ENCODE results near the gene UNC80.

UNC80 gene

DNA sequence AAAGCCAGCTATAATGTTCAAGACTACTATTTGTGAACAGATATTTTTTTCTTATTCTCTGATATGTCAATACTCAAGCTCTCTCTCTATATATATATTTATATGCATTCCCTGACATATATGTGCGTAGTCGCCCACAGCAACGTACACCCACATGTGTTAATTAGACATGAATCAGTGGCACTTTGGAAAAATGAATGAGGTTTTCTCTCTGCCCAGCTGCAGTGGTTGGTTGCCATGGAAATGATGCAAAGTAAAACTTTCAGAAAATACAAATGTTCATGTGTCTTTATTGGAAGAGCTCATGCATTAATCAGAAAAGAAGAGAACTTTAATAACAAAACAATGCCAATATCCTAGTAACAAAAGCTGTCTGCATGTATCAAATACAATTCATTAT, 34.7 kb downstream of the UNC80 start:
- Histone ChIP-seq H3K27ac (ENCODE audit: low read depth in 2 of 2, low read length in 2 of 2) (no peak overlapping the region), H3K4me3 (ENCODE audit: low read length in 2 of 2) (no peak overlapping the region), H3K27me3 (ENCODE audit: control insufficient read depth in 2 of 2, insufficient read depth in 2 of 2, low read length in 2 of 2) (no peaks in the 10 kb centered on the region), H3K4me1 (ENCODE audit: control insufficient read depth in 2 of 2, insufficient read depth in 2 of 2, low read length in 2 of 2) (no peaks in the 10 kb centered on the region), H3K9me3 (ENCODE audit: control insufficient read depth in 2 of 2, low read length in 2 of 2) (no peaks in the 10 kb centered on the region), H3K9ac (ENCODE audit: low read depth in 1 of 2, low read length in 2 of 2) (no peak overlapping the region), H3K36me3 (ENCODE audit: control insufficient read depth in 2 of 2, insufficient read depth in 2 of 2, low read length in 2 of 2) (no peaks in the 10 kb centered on the region)

DNA sequence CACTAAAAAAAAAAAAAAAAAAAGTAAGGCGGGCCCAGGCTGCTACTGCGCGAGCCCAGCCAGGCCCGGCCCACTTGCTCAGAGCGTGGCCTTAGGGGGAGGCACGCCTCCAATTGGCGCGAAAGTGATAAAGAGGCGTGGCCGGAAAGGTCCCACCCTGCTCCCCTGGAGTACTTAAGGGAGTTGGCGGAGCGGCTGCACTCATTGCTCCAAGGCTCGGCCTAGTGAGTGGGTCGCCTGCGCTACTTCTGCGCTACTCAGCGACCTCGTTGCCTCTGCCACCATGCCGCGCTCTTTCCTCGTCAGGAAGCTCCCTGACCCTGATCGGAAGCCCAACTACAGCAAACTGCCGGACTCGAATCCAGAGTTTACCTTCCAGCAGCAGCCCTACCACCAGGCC, 36.9 kb downstream of the UNC80 start:
- Histone ChIP-seq H3K27ac (ENCODE audit: low read depth in 2 of 2, low read length in 2 of 2) (no peak overlapping the region), H3K36me3 (ENCODE audit: control insufficient read depth in 2 of 2, insufficient read depth in 2 of 2, low read length in 2 of 2) (no peaks in the 10 kb centered on the region), H3K9ac (ENCODE audit: low read depth in 1 of 2, low read length in 2 of 2) (no peak overlapping the region), H3K9me3 (ENCODE audit: control insufficient read depth in 2 of 2, low read length in 2 of 2) (no peaks in the 10 kb centered on the region), H3K4me3 (ENCODE audit: low read length in 2 of 2) (no peak overlapping the region), H3K27me3 (ENCODE audit: control insufficient read depth in 2 of 2, insufficient read depth in 2 of 2, low read length in 2 of 2) (no peaks in the 10 kb centered on the region), H3K4me1 (ENCODE audit: control insufficient read depth in 2 of 2, insufficient read depth in 2 of 2, low read length in 2 of 2) (no peaks in the 10 kb centered on the region)

DNA sequence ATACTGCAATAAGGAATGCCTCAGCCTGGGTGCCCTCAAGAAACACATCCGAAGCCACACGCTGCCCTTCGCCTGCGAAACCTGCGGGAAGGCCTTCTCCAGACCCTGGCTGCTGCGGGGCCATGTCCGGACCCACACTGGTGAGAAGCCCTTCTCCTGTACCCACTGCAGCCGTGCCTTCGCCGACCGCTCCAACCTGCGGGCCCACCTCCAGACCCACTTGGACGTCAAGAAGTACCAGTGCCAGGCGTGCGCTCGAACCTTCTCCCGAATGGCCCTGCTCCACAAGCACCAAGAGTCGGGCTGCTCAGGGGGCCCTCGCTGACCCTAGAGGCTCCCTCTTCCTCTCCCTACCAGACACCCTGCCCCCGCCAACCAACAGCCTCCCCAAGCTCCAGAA, 37.6 kb downstream of the UNC80 start:
- H3K36me3 ChIP-seq (ENCODE audit: control insufficient read depth in 2 of 2, insufficient read depth in 2 of 2, low read length in 2 of 2): no peaks in the 10 kb centered on the region
- H3K27me3 ChIP-seq (ENCODE audit: control insufficient read depth in 2 of 2, insufficient read depth in 2 of 2, low read length in 2 of 2): no peaks in the 10 kb centered on the region
- H3K4me1 ChIP-seq (ENCODE audit: control insufficient read depth in 2 of 2, insufficient read depth in 2 of 2, low read length in 2 of 2): no peaks in the 10 kb centered on the region
- no peak overlapping the region for H3K4me3 ChIP-seq (ENCODE audit: low read length in 2 of 2)
- H3K9ac ChIP-seq (ENCODE audit: low read depth in 1 of 2, low read length in 2 of 2): no peak overlapping the region
- no peak overlapping the region for H3K27ac ChIP-seq (ENCODE audit: low read depth in 2 of 2, low read length in 2 of 2)
- no peaks in the 10 kb centered on the region for H3K9me3 ChIP-seq (ENCODE audit: control insufficient read depth in 2 of 2, low read length in 2 of 2)

GRCh38 chr2:209817844-209818271, 46.2 kb downstream of the UNC80 start:
- Histone ChIP-seq H3K27me3 (ENCODE audit: control insufficient read depth in 2 of 2, insufficient read depth in 2 of 2, low read length in 2 of 2) (no peaks in the 10 kb centered on the region), H3K9me3 (ENCODE audit: control insufficient read depth in 2 of 2, low read length in 2 of 2) (no peaks in the 10 kb centered on the region), H3K4me3 (ENCODE audit: low read length in 2 of 2) (no peak overlapping the region), H3K27ac (ENCODE audit: low read depth in 2 of 2, low read length in 2 of 2) (no peak overlapping the region), H3K36me3 (ENCODE audit: control insufficient read depth in 2 of 2, insufficient read depth in 2 of 2, low read length in 2 of 2) (no peaks in the 10 kb centered on the region), H3K4me1 (ENCODE audit: control insufficient read depth in 2 of 2, insufficient read depth in 2 of 2, low read length in 2 of 2) (no peaks in the 10 kb centered on the region), H3K9ac (ENCODE audit: low read depth in 1 of 2, low read length in 2 of 2) (no peak overlapping the region)

DNA sequence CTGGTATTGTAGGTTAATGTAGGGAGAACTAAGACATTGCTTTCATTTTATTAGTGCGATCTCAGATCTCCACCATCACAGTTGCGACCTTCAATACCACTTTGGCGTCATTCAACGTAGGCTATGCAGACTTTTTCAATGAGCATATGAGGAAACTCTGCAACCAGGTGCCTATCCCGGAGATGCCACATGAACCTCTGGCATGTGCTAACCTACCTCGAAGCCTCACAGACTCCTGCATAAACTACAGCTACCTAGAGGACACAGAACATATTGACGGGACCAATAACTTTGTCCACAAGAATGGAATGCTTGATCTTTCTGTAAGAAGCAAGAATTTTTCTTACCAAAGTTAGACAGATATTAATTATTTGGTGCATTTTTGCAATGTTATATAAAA, 47.3 kb downstream of the UNC80 start:
- H3K27me3 ChIP-seq (ENCODE audit: control insufficient read depth in 2 of 2, insufficient read depth in 2 of 2, low read length in 2 of 2): no peaks in the 10 kb centered on the region
- H3K36me3 ChIP-seq (ENCODE audit: control insufficient read depth in 2 of 2, insufficient read depth in 2 of 2, low read length in 2 of 2): no peaks in the 10 kb centered on the region
- H3K9ac ChIP-seq (ENCODE audit: low read depth in 1 of 2, low read length in 2 of 2): no peak overlapping the region
- no peak overlapping the region for H3K4me3 ChIP-seq (ENCODE audit: low read length in 2 of 2)
- H3K9me3 ChIP-seq (ENCODE audit: control insufficient read depth in 2 of 2, low read length in 2 of 2): no peaks in the 10 kb centered on the region
- no peak overlapping the region for H3K27ac ChIP-seq (ENCODE audit: low read depth in 2 of 2, low read length in 2 of 2)
- H3K4me1 ChIP-seq (ENCODE audit: control insufficient read depth in 2 of 2, insufficient read depth in 2 of 2, low read length in 2 of 2): no peaks in the 10 kb centered on the region

DNA sequence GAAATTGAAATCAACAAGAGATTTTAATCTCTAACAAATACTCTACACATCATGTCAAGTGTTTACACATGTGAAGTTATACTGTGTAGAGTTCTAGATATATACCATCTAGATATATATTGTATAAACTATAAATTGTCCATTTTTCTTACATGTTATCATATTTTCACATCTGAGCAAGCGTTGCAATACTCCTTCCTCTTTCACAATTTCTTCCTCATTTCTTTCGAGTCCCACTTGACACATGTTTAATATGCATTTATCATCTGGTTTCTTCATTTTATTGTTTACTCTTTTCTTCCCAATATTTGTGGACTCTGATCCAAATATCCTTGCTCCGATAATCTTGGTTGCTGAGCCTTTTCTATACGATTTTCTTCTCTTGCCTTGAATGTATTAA, 50.2 kb downstream of the UNC80 start:
- Histone ChIP-seq H3K9ac (ENCODE audit: low read depth in 1 of 2, low read length in 2 of 2) (no peak overlapping the region), H3K27me3 (ENCODE audit: control insufficient read depth in 2 of 2, insufficient read depth in 2 of 2, low read length in 2 of 2) (no peaks in the 10 kb centered on the region), H3K9me3 (ENCODE audit: control insufficient read depth in 2 of 2, low read length in 2 of 2) (no peaks in the 10 kb centered on the region), H3K36me3 (ENCODE audit: control insufficient read depth in 2 of 2, insufficient read depth in 2 of 2, low read length in 2 of 2) (no peaks in the 10 kb centered on the region), H3K4me1 (ENCODE audit: control insufficient read depth in 2 of 2, insufficient read depth in 2 of 2, low read length in 2 of 2) (no peaks in the 10 kb centered on the region), H3K4me3 (ENCODE audit: low read length in 2 of 2) (no peak overlapping the region), H3K27ac (ENCODE audit: low read depth in 2 of 2, low read length in 2 of 2) (no peak overlapping the region)

GRCh38 chr2:209823484-209823883, 51.9 kb downstream of the UNC80 start:
- Histone ChIP-seq H3K4me3 (ENCODE audit: low read length in 2 of 2) (no peak overlapping the region), H3K9me3 (ENCODE audit: control insufficient read depth in 2 of 2, low read length in 2 of 2) (no peaks in the 10 kb centered on the region), H3K27ac (ENCODE audit: low read depth in 2 of 2, low read length in 2 of 2) (no peak overlapping the region), H3K27me3 (ENCODE audit: control insufficient read depth in 2 of 2, insufficient read depth in 2 of 2, low read length in 2 of 2) (no peaks in the 10 kb centered on the region), H3K4me1 (ENCODE audit: control insufficient read depth in 2 of 2, insufficient read depth in 2 of 2, low read length in 2 of 2) (no peaks in the 10 kb centered on the region), H3K9ac (ENCODE audit: low read depth in 1 of 2, low read length in 2 of 2) (no peak overlapping the region), H3K36me3 (ENCODE audit: control insufficient read depth in 2 of 2, insufficient read depth in 2 of 2, low read length in 2 of 2) (no peaks in the 10 kb centered on the region)

DNA sequence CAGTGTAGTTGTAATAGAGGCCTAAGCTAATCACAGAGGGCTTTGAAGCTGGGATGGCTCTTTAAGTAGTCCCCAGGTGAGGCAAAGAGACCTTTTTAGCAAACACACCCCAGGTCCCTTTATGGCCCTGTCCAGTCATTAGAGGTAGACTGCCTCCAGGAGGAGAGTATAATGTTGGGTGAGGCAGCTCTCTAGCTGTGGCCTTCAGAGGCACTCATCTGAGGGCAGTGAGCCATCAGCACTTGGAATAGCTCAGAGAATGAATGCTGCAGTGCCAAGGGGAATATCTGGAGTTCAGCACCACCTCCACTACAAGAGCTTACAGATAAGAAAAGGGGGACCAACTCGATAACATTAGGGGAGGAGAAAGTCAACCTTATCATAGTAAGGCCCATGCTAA, 52.8 kb downstream of the UNC80 start:
- H3K4me1 ChIP-seq (ENCODE audit: control insufficient read depth in 2 of 2, insufficient read depth in 2 of 2, low read length in 2 of 2): no peaks in the 10 kb centered on the region

GRCh38 chr2:209830722-209831465, 59.3 kb downstream of the UNC80 start:
- no peak overlapping the region for H3K9ac ChIP-seq (ENCODE audit: low read depth in 1 of 2, low read length in 2 of 2)
- H3K4me1 ChIP-seq (ENCODE audit: control insufficient read depth in 2 of 2, insufficient read depth in 2 of 2, low read length in 2 of 2): no peaks in the 10 kb centered on the region
- H3K4me3 ChIP-seq (ENCODE audit: low read length in 2 of 2): no peak overlapping the region
- no peaks in the 10 kb centered on the region for H3K9me3 ChIP-seq (ENCODE audit: control insufficient read depth in 2 of 2, low read length in 2 of 2)
- no peaks in the 10 kb centered on the region for H3K27me3 ChIP-seq (ENCODE audit: control insufficient read depth in 2 of 2, insufficient read depth in 2 of 2, low read length in 2 of 2)
- no peak overlapping the region for H3K27ac ChIP-seq (ENCODE audit: low read depth in 2 of 2, low read length in 2 of 2)
- no peaks in the 10 kb centered on the region for H3K36me3 ChIP-seq (ENCODE audit: control insufficient read depth in 2 of 2, insufficient read depth in 2 of 2, low read length in 2 of 2)

More for the DNA sequence above, 52.8 kb downstream of the UNC80 start:
- no peaks in the 10 kb centered on the region for H3K27me3 ChIP-seq (ENCODE audit: control insufficient read depth in 2 of 2, insufficient read depth in 2 of 2, low read length in 2 of 2)
- no peak overlapping the region for H3K9ac ChIP-seq (ENCODE audit: low read depth in 1 of 2, low read length in 2 of 2)
- no peak overlapping the region for H3K27ac ChIP-seq (ENCODE audit: low read depth in 2 of 2, low read length in 2 of 2)
- no peaks in the 10 kb centered on the region for H3K36me3 ChIP-seq (ENCODE audit: control insufficient read depth in 2 of 2, insufficient read depth in 2 of 2, low read length in 2 of 2)
- H3K4me3 ChIP-seq (ENCODE audit: low read length in 2 of 2): no peak overlapping the region
- no peaks in the 10 kb centered on the region for H3K9me3 ChIP-seq (ENCODE audit: control insufficient read depth in 2 of 2, low read length in 2 of 2)

GRCh38 chr2:209834767-209835166, 63.1 kb downstream of the UNC80 start:
- Histone ChIP-seq H3K27ac (ENCODE audit: low read depth in 2 of 2, low read length in 2 of 2) (no peak overlapping the region), H3K9me3 (ENCODE audit: control insufficient read depth in 2 of 2, low read length in 2 of 2) (no peaks in the 10 kb centered on the region), H3K4me1 (ENCODE audit: control insufficient read depth in 2 of 2, insufficient read depth in 2 of 2, low read length in 2 of 2) (no peaks in the 10 kb centered on the region), H3K27me3 (ENCODE audit: control insufficient read depth in 2 of 2, insufficient read depth in 2 of 2, low read length in 2 of 2) (no peaks in the 10 kb centered on the region), H3K4me3 (ENCODE audit: low read length in 2 of 2) (no peak overlapping the region), H3K9ac (ENCODE audit: low read depth in 1 of 2, low read length in 2 of 2) (no peak overlapping the region), H3K36me3 (ENCODE audit: control insufficient read depth in 2 of 2, insufficient read depth in 2 of 2, low read length in 2 of 2) (no peaks in the 10 kb centered on the region)
